GM12801 (cell line): ENCODE results near the gene NSF.

Experiments used
- CTCF ChIP-seq: IDR thresholded peaks from one replicate; pipeline ENCODE4 v1.5.1; 2011; ENCODE audit warnings: control low read depth; ENCODE audit not compliant: insufficient read length; ENCODE audit errors: extremely low read depth

The NSF gene

DNA sequence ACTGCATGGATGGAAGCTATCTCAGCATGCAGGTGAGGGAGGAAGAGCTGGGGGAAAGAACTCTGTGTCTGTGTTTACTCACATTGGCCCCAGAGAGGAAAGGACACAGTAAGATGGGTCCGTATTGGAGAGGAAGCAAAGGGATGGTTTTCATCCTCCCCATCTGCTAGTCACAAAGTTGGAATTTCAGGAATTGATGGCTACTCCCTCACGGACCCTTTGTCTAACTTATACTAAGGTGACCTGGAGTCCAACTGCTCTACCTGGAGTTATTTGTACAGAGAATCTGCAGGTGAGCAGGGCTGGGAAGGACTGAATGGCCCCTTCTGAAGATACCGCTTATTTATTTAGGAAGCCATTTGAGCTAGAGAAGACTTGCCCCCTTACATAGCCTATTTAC lies 172.9 kb downstream of the NSF start:
- no peak for TF ChIP-seq CTCF

DNA sequence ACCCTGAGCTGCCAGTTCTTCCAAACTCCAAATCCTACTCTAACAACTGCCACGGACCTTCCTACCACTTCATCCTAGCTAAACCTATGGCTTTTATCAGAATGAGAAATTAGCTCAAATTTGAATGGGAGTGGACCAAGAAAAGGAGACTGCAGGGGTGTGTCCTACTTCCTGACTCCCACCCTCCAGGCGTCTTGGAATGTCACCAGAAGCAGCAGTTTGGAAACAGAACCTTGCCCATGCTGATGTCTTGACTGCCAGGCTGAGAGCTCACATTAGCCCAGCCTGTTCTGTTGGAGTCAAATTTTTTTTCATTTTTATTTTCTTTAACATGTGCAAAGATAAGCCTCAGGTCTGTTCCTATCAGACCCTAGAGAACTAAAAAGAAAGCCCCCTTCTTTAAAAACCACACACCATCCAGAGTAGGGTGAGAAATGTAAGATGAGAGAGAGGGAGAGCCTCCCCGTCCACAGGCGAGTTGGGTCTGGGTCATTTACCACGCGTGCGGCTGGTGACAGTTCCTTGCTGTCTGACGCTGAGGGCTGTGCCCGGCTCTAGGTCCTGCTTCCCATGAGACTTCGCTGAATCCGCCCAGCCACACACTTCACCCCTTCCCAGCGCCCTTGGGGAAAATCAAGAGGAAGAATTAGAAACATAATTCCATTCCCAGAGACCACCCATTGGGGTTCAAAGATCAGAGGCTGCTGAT lies 173.7 kb downstream of the NSF start:
- TF ChIP-seq CTCF: no peak

- TF ChIP-seq CTCF: no peak
These were observed 174.4 kb downstream of the NSF start for GRCh38 chr17:46764709-46765401.

DNA sequence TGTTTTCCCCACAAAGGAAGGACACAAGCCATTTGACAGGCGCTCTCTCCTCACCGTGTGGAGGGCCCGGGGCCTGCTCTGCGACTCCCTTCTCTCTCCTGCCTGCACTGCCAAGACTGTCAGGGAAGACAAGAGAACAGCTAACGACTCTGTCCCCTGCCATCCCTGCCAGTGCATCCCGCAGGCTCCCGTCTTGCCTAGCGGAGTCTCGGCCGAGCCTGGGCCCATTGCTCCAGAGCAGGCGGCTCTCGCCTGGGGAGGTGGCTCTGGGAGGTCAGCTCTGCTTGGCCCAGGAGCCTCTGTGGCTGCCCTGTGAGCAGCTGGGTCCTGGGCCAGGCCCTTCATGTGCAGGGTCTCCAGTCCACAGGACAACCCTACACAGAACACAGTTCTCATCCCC lies 175.0 kb downstream of the NSF start:
- no peak for TF ChIP-seq CTCF

- no peak for TF ChIP-seq CTCF
These were observed 176.3 kb downstream of the NSF start for GRCh38 chr17:46766493-46767491.

GRCh38 chr17:46768540-46768870 lies 178.0 kb downstream of the NSF start:
- TF ChIP-seq CTCF: no peak
